Cardiac fibroblast (primary cell): ENCODE data around the gene UBE3A.

Experiments used
- DNase-seq, 2 donors: peaks; one replicate each; pipeline versions ENCODE4 v3.0.0 to v3.0.0-alpha.2; 2010; ENCODE audit warnings: low read depth in 2 of 2
- H3K4me3 ChIP-seq, 2 donors: replicated peaks in 1 of 2; 1 replicate in 1 of 2; 2 replicates in 1 of 2; pipeline ENCODE4 v1.5.1; 2011; ENCODE audit warnings: low read depth in 2 of 2, low read length in 2 of 2, mild to moderate bottlenecking in 2 of 2, moderate library complexity in 1 of 2
- TF ChIP-seq, protein P1 (sequence below): IDR thresholded peaks from one replicate; pipeline ENCODE4 v1.5.1; 2011; ENCODE audit warnings: low read depth, mild to moderate bottlenecking, low read length, inconsistent platforms

Gene UBE3A

DNA sequence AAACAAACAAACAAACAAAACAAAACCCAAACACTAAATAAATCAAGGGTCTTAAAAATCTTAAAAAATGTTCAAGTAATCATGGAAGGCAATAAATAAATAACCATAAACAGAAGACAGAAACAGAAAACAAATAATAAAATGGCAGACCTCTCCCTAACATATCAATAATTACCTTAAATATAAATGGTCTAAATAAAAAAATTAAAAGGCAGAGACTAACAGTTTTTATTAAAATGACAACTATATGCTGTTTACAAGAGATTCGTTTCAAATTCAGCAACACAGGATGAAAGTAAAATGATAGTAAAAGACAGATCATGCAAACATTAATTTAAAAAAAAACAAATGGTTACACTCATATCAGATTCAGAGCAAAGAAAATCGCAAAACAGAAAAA is 91.1 kb downstream of the UBE3A start:
- H3K4me3 ChIP-seq, result no peak overlapping the region
- no peak for DNase-seq
- TF ChIP-seq, protein P1, sequence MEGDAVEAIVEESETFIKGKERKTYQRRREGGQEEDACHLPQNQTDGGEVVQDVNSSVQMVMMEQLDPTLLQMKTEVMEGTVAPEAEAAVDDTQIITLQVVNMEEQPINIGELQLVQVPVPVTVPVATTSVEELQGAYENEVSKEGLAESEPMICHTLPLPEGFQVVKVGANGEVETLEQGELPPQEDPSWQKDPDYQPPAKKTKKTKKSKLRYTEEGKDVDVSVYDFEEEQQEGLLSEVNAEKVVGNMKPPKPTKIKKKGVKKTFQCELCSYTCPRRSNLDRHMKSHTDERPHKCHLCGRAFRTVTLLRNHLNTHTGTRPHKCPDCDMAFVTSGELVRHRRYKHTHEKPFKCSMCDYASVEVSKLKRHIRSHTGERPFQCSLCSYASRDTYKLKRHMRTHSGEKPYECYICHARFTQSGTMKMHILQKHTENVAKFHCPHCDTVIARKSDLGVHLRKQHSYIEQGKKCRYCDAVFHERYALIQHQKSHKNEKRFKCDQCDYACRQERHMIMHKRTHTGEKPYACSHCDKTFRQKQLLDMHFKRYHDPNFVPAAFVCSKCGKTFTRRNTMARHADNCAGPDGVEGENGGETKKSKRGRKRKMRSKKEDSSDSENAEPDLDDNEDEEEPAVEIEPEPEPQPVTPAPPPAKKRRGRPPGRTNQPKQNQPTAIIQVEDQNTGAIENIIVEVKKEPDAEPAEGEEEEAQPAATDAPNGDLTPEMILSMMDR, result no peak

DNA sequence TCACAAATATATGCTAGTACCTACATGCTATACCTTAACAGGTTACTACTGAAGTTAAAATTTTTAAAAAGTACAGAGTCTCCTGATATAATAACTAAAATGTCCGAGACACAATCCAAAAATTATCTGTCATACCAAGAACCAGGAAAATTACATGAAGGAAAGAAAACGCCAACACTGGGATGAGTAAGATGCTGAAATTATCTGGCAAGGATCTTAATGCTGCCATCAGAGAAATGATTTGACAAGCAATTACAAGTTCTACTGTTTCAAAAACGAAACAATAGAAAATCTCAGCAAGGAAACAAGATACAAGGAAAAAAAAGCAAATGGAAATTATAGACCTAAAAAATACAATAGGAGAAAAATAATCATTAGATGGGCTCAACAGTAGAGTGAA is 92.5 kb downstream of the UBE3A start:
- no peak overlapping the region for H3K4me3 ChIP-seq
- TF ChIP-seq, protein P1, result no peak
- no peak for DNase-seq

DNA sequence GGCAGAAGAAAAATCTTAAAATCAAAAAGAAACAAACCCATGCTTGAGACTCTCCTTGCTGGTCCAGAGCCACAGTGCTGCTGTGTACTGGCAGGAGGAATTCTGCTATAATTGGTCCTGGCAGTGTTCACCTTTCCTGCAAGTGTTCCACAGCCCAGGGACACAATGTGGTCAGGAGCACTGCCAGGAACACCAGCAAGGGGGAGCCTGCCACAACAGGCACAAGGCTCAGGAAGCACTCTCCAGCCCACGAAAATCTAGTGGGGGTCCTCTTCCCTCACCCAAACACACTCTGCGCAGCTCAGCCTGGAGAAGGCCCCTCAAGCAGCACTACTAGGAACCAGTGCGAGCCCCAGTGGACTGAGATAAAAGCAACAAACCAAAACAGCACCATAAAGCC is 92.9 kb downstream of the UBE3A start:
- DNase-seq, result peak; percentile 27 to 57
- TF ChIP-seq, protein P1, result peak; percentile 49
- H3K4me3 ChIP-seq, result no peak overlapping the region

DNA sequence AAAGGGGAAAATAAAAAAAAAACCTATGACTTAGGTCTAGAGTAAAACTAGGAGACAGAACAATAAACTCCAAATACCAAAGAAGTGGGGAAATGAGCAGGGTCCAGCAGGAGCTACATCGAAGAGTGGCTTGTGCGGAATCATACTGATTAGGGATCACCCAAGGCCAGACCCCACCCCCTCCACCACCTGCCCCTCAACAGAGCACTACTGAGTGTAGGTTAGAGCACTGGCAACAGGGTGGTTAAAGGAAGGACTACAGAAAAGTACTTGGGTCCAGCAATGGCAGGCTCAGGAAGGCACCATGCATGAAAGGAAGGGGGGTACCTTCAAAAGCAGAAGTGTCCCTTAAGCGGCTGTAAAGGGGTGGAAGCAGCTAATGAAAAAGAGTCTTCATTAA is 96.2 kb downstream of the UBE3A start:
- TF ChIP-seq, protein P1, result no peak
- H3K4me3 ChIP-seq, result no peak overlapping the region
- DNase-seq, result no peak

DNA sequence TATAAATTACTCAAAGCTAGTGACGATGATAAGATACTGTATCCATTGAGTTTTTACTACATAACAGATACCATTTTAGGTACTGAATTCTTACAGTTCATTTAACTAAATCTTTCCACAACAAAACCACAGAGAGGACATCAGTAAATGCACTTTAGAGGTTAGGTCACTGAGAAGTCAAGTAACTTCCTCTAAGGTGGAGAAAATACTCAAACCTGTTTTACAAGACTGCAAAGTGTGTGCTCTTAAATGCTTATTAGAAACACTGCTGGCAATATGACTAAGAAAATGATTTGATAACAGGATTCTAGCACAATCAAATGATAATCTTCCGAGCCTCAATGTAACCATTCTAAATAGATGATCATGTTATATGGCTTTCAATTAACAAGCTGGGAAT is 99.4 kb downstream of the UBE3A start:
- DNase-seq, result no peak
- no peak overlapping the region for H3K4me3 ChIP-seq
- TF ChIP-seq, protein P1, result no peak

DNA sequence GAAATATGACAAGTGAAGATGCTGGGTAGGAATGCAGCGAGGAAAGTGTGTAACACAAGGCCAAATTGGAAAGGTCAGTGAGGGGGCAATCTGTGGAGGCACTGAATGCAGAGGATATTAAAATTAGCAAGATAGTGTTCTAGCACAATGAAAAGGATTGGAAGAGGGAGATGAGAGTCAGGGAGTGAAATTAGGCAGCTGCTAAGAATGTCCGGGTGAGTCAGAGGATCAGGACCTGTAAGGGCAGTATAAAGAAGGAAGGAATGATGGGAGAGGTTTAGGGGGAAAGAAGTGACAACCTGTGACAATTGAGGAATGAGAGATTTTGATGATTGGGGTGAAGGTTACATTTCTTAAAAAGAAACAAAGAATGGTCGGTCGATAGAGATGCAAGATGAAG is 103.5 kb downstream of the UBE3A start:
- no peak for DNase-seq
- no peak overlapping the region for H3K4me3 ChIP-seq
- TF ChIP-seq, protein P1, result no peak

DNA sequence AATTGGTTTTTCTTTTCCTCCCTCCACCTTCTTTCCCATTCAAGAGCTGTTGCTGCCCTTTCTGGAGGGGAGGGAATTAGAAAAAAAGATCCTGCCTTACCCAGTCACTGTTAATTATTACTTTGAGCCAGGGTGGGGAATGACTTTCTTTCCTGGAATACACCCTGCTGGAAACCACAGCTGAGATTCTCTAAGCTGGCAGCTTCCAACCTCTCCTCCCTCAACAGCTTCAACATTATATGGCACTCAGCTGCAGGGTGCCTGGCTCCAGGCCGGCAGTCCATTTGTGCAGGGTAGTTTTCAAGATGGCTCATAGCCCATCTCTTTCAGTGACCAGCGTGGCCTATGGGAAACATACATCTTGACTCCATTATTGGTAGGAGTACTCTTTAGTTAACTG is 105.8 kb downstream of the UBE3A start:
- TF ChIP-seq, protein P1, result no peak
- DNase-seq, result no peak
- H3K4me3 ChIP-seq, result no peak overlapping the region
